H1 (cell line): ENCODE measurements around the gene BNC2. TPM values are rescaled to one million over a fixed set of nuclear protein-coding genes. Genes with fewer than 3 reads are reported as not detected.

Experiments used
- RNF2 ChIP-seq: fragments of 200-900, 300-1000 bp; sonication (generic); IDR thresholded peaks from 2 replicates; pipeline ENCODE4 v1.7.1; 2016; ENCODE audit warnings: borderline replicate concordance, low read depth, mild to moderate bottlenecking, antibody characterized with exemption, low read length; ENCODE audit not compliant: poor library complexity, severe bottlenecking; ENCODE audit errors: missing control alignments
- RXRA ChIP-seq: IDR thresholded peaks from 2 replicates; pipeline ENCODE4 v1.6.1; 2011; ENCODE audit warnings: low read depth, mild to moderate bottlenecking, low read length, moderate library complexity; ENCODE audit not compliant: insufficient read depth
- SAP30 ChIP-seq: fragments of 300-600 bp; sonication (generic); IDR thresholded peaks from 2 replicates; pipeline ENCODE4 v1.7.1; 2012; ENCODE audit warnings: low read length, moderate library complexity, mild to moderate bottlenecking, inconsistent platforms; ENCODE audit not compliant: insufficient read depth, insufficient replicate concordance
- SIN3A ChIP-seq, 2 experiments: IDR thresholded peaks in 1 of 2; conservative IDR thresholded peaks in 1 of 2; 2 replicates each; pipeline ENCODE4 v1.6.1; 2011 to 2012; ENCODE audit warnings: low read length in 2 of 2, improper control_type of control experiment in 1 of 2, low read depth in 1 of 2, mild to moderate bottlenecking in 1 of 2
- SIRT6 ChIP-seq: IDR thresholded peaks from one replicate; pipeline ENCODE4 v1.7.1; 2012; ENCODE audit warnings: low read length, inconsistent platforms
- polyA plus RNA-seq, 7 experiments: library from polyadenylated mRNA; depleted of rRNA in 3 of 7; stranded (reverse) in 5 of 7; unstranded in 2 of 7; fragments of >200 nt in 5 of 7; fragments of 200-250 nt in 2 of 7; gene quantifications; 1 replicate in 5 of 7; 2 replicates in 1 of 7; 4 replicates in 1 of 7; pipeline versions ENCODE4 v1.2.1 to v1.2.3, GENCODE V29; 2011 to 2013; ENCODE audit warnings: missing spikeins in 2 of 7, mixed read lengths in 2 of 7
- total RNA-seq: library from RNA; stranded (reverse); fragmentation: NEBNext Ultra II Directional; extraction: Animal tissue kit (Norgen Biotek cat#: 25700); gene quantifications from 2 replicates; pipeline ENCODE4 v1.2.1, GENCODE V29; 2021

Gene BNC2
- total and polyA plus RNA-seq, 2 of the 8 experiments (the other 6 are each of a cell fraction or from before 2014, with no cell fraction given): 16.0 to 26.8 TPM

GRCh38 chr9:16846986-16847385 lies 23.5 kb downstream of the BNC2 start (continued):
- no peak for TF ChIP-seq RXRA
- no peak for TF ChIP-seq SAP30
- no peak for TF ChIP-seq RNF2
- no peak for TF ChIP-seq SIN3A (conservative IDR thresholded peaks at IDR 0.05 in 1 of 2, IDR thresholded peaks at IDR 0.05 in 1 of 2; ENCODE audit: low read depth in 1 of 2, low read length in 2 of 2)
- TF ChIP-seq SIRT6: no peak
